HUES48 (cell line): ENCODE data around the gene GPLD1.
"Not testable (repeated sequence)": the region's sequence is repeated elsewhere in the genome, so short reads cannot be mapped to it uniquely, and the experiment has no call there.

ENCODE experiments used
- H3K27ac ChIP-seq: one replicate; pipeline ENCODE4 v1.7.0; 2013; ENCODE audit warnings: low read depth, low read length, inconsistent platforms
- H3K27me3 ChIP-seq: 2 replicates; pipeline ENCODE4 v1.6.1; 2013; ENCODE audit warnings: mild to moderate bottlenecking, low read length; ENCODE audit not compliant: control insufficient read depth, insufficient read depth
- H3K36me3 ChIP-seq: 2 replicates; pipeline ENCODE4 v1.6.1; 2013; ENCODE audit warnings: low read length; ENCODE audit not compliant: control insufficient read depth, insufficient read depth
- H3K4me1 ChIP-seq: 2 replicates; pipeline ENCODE4 v1.6.1; 2013; ENCODE audit warnings: mild to moderate bottlenecking, low read length; ENCODE audit not compliant: control insufficient read depth, insufficient read depth
- H3K4me3 ChIP-seq: 2 replicates; pipeline ENCODE4 v1.5.1; 2013; ENCODE audit warnings: mild to moderate bottlenecking, low read depth, low read length
- H3K9ac ChIP-seq: 2 replicates; pipeline ENCODE4 v1.6.1; 2013; ENCODE audit warnings: mild to moderate bottlenecking, low read depth, low read length, moderate library complexity
- H3K9me3 ChIP-seq: 2 replicates; pipeline ENCODE4 v1.6.1; 2013; ENCODE audit warnings: low read length; ENCODE audit not compliant: control insufficient read depth, insufficient read depth

Gene GPLD1

GRCh38 chr6:24394780-24395437 is 94.5 kb downstream of the GPLD1 start:
- Histone ChIP-seq H3K27me3 (no peaks in the 10 kb centered on the region), H3K9me3 (peaks cover 16% of the 10 kb centered on the region), H3K9ac (no peak overlapping the region), H3K36me3 (no peaks in the 10 kb centered on the region), H3K4me3 (no peak overlapping the region), H3K4me1 (peaks cover 8% of the 10 kb centered on the region), H3K27ac (no peak overlapping the region)

- H3K9ac ChIP-seq, result no peak overlapping the region
These were observed 95.2 kb downstream of the GPLD1 start for GRCh38 chr6:24394061-24394779.

GRCh38 chr6:24391756-24392405 is 97.5 kb downstream of the GPLD1 start:
- no peak overlapping the region for H3K9ac ChIP-seq
- H3K9me3 ChIP-seq, result peaks cover 9% of the 10 kb centered on the region
- H3K4me1 ChIP-seq, result no peaks in the 10 kb centered on the region
- H3K36me3 ChIP-seq, result no peaks in the 10 kb centered on the region
- no peaks in the 10 kb centered on the region for H3K27me3 ChIP-seq
- H3K4me3 ChIP-seq, result no peak overlapping the region
- no peak overlapping the region for H3K27ac ChIP-seq

More at GRCh38 chr6:24394061-24394779, 95.2 kb downstream of the GPLD1 start:
- Histone ChIP-seq H3K9me3 (peaks cover 16% of the 10 kb centered on the region), H3K4me1 (peaks cover 1% of the 10 kb centered on the region), H3K4me3 (no peak overlapping the region), H3K36me3 (no peaks in the 10 kb centered on the region), H3K27ac (no peak overlapping the region), H3K27me3 (no peaks in the 10 kb centered on the region)

GRCh38 chr6:24391208-24391607 is 98.2 kb downstream of the GPLD1 start:
- Histone ChIP-seq H3K36me3 (no peaks in the 10 kb centered on the region), H3K9ac (no peak overlapping the region), H3K9me3 (0 out of 2 replicates have a peak, but pooled peaks cover 2% of the 10 kb centered on the region), H3K4me3 (no peak overlapping the region), H3K27ac (no peak overlapping the region), H3K4me1 (no peaks in the 10 kb centered on the region), H3K27me3 (no peaks in the 10 kb centered on the region)

GRCh38 chr6:24387818-24388217 is 101.6 kb downstream of the GPLD1 start:
- Histone ChIP-seq H3K36me3 (no peaks in the 10 kb centered on the region), H3K4me1 (no peaks in the 10 kb centered on the region), H3K27ac (no peak overlapping the region), H3K9me3 (no peaks in the 10 kb centered on the region), H3K9ac (no peak overlapping the region), H3K4me3 (no peak overlapping the region), H3K27me3 (no peaks in the 10 kb centered on the region)

GRCh38 chr6:24385536-24386269 is 103.7 kb downstream of the GPLD1 start:
- no peaks in the 10 kb centered on the region for H3K4me1 ChIP-seq
- H3K36me3 ChIP-seq, result no peaks in the 10 kb centered on the region
- H3K4me3 ChIP-seq, result no peak overlapping the region
- H3K27ac ChIP-seq, result no peak overlapping the region
- no peak overlapping the region for H3K9ac ChIP-seq
- no peaks in the 10 kb centered on the region for H3K27me3 ChIP-seq
- H3K9me3 ChIP-seq, result no peaks in the 10 kb centered on the region

GRCh38 chr6:24384369-24385130 is 104.8 kb downstream of the GPLD1 start:
- H3K4me3 ChIP-seq, H3K27ac ChIP-seq, H3K36me3 ChIP-seq, H3K27me3 ChIP-seq, H3K9ac ChIP-seq, H3K9me3 ChIP-seq, H3K4me1 ChIP-seq: not testable (repeated sequence)

GRCh38 chr6:24382891-24383494 is 106.4 kb downstream of the GPLD1 start:
- H3K27me3 ChIP-seq, H3K4me1 ChIP-seq, H3K36me3 ChIP-seq, H3K27ac ChIP-seq, H3K9ac ChIP-seq, H3K9me3 ChIP-seq, H3K4me3 ChIP-seq: not testable (repeated sequence)

- H3K4me3 ChIP-seq, result no peak overlapping the region
- H3K4me1 ChIP-seq, result no peaks in the 10 kb centered on the region
- no peaks in the 10 kb centered on the region for H3K27me3 ChIP-seq
- no peak overlapping the region for H3K9ac ChIP-seq
- no peak overlapping the region for H3K27ac ChIP-seq
- no peaks in the 10 kb centered on the region for H3K36me3 ChIP-seq
- no peaks in the 10 kb centered on the region for H3K9me3 ChIP-seq
These were observed 107.2 kb downstream of the GPLD1 start for GRCh38 chr6:24382220-24382540.

- no peak overlapping the region for H3K4me3 ChIP-seq
- H3K9ac ChIP-seq, result no peak overlapping the region
- no peak overlapping the region for H3K27ac ChIP-seq
- no peaks in the 10 kb centered on the region for H3K36me3 ChIP-seq
- H3K9me3 ChIP-seq, result no peaks in the 10 kb centered on the region
- no peaks in the 10 kb centered on the region for H3K27me3 ChIP-seq
- peaks cover 3% of the 10 kb centered on the region; the same call in 1 of the 2 replicates for H3K4me1 ChIP-seq
These were observed 107.7 kb downstream of the GPLD1 start for GRCh38 chr6:24381476-24382219.
